Stimulated activated CD4-positive, alpha-beta T cell treated with anti-CD3 and anti-CD28 coated beads, Interleukin-1b, Interleukin-23, amount 100 ng/mL, for 48 hours (primary cell): Measurements from ENCODE around the gene RAB3IP.

Experiments used
- DNase-seq: peaks from one replicate; pipeline ENCODE4 v3.0.0-alpha.2; 2020

The RAB3IP gene

GRCh38 chr12:69738351-69739286 is at the start of gene RAB3IP:
RAB3IP (plus strand) TSS chr12:69738860; CDS start chr12:69755409, 16,549 bp downstream.
- peak; percentile 90 for DNase-seq

- DNase-seq: no peak
These were observed 49.0 kb upstream of the RAB3IP start for GRCh38 chr12:69689638-69690037.

- no peak for DNase-seq
These were observed 44.5 kb upstream of the RAB3IP start for GRCh38 chr12:69694123-69694522.

GRCh38 chr12:69698054-69698453 is 40.6 kb upstream of the RAB3IP start:
- DNase-seq: no peak

- DNase-seq: no peak
These were observed 39.7 kb upstream of the RAB3IP start, which contains the start of gene BEST3 for GRCh38 chr12:69698769-69699540. BEST3 (minus strand) TSS chr12:69699303; CDS start chr12:69697798, 1,505 bp downstream.

- no peak for DNase-seq
These were observed 36.8 kb upstream of the RAB3IP start for GRCh38 chr12:69701826-69702225.

- no peak for DNase-seq
These were observed 35.5 kb upstream of the RAB3IP start for GRCh38 chr12:69703146-69703642.

- no peak for DNase-seq
These were observed 34.3 kb upstream of the RAB3IP start for GRCh38 chr12:69704357-69704756.

GRCh38 chr12:69708649-69709048 is 30.0 kb upstream of the RAB3IP start:
- no peak for DNase-seq

GRCh38 chr12:69712826-69713225 is 25.8 kb upstream of the RAB3IP start:
- no peak for DNase-seq

- no peak for DNase-seq
These were observed 24.1 kb upstream of the RAB3IP start for GRCh38 chr12:69714542-69714941.

GRCh38 chr12:69719336-69720316 is 19.0 kb upstream of the RAB3IP start:
- DNase-seq: no peak

GRCh38 chr12:69720750-69721149 is 17.9 kb upstream of the RAB3IP start:
- no peak for DNase-seq

- DNase-seq: no peak
These were observed 11.7 kb upstream of the RAB3IP start for GRCh38 chr12:69726922-69727321.

- DNase-seq: no peak
These were observed 6.6 kb upstream of the RAB3IP start for GRCh38 chr12:69732088-69732487.

GRCh38 chr12:69733638-69734037 is 5.0 kb upstream of the RAB3IP start:
- DNase-seq: no peak

- peak; percentile 55 for DNase-seq
These were observed 879 bp downstream of the RAB3IP start for GRCh38 chr12:69739287-69740191.

- no peak for DNase-seq
These were observed 5.4 kb downstream of the RAB3IP start for GRCh38 chr12:69744109-69744508.

GRCh38 chr12:69751476-69751875 is 12.8 kb downstream of the RAB3IP start:
- DNase-seq: no peak

- no peak for DNase-seq
These were observed 16.6 kb downstream of the RAB3IP start for GRCh38 chr12:69755302-69755701.

GRCh38 chr12:69756088-69756755 is 17.6 kb downstream of the RAB3IP start:
- no peak for DNase-seq
